ENCODE measurements around the gene SNCB.

DNA sequence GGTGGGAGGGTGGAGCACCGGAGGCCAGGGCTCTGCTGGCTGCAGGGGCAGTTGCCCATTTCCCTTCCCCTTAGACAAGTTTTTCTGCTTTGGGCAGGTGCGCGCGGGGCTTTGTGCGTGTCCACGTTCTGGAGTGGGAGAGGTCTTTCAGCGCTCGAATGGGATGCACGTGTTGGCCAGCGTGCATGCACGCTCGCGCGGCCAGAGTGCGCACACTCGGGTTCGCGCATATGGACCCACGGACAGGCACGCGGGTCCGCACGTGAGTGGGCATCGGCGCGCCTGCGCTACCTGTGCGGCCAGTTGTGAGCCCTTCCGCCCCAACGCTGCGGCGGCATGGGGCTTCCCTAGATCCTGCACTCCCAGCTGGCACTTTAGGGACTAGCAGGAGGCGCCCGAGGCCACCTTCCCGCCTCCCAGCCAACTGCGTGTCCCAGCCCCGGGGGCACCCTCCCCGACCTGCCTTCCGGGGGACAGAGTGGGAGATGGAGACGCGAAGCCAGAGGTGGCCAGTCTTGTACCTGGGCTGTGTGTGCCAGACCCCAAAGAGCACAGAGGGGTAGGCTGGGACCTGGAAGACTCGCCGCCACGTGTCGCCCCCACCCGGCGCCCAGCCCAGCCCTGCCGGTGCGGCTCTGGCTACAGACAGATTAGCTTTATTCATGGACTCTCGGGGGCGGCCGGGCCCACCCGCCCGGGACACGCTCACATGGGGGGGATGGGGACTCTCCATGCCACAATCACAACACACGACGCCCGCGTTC is 10.6 kb downstream of the SNCB start:
- TF ChIP-seq, protein P1, sequence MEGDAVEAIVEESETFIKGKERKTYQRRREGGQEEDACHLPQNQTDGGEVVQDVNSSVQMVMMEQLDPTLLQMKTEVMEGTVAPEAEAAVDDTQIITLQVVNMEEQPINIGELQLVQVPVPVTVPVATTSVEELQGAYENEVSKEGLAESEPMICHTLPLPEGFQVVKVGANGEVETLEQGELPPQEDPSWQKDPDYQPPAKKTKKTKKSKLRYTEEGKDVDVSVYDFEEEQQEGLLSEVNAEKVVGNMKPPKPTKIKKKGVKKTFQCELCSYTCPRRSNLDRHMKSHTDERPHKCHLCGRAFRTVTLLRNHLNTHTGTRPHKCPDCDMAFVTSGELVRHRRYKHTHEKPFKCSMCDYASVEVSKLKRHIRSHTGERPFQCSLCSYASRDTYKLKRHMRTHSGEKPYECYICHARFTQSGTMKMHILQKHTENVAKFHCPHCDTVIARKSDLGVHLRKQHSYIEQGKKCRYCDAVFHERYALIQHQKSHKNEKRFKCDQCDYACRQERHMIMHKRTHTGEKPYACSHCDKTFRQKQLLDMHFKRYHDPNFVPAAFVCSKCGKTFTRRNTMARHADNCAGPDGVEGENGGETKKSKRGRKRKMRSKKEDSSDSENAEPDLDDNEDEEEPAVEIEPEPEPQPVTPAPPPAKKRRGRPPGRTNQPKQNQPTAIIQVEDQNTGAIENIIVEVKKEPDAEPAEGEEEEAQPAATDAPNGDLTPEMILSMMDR (IDR thresholded peaks at IDR 0.05; ENCODE audit: control extremely low read depth in 1 of 3, insufficient read depth in 1 of 3, low read depth in 1 of 3, low read length in 3 of 3) = no peak
- TF ChIP-seq, protein P2, sequence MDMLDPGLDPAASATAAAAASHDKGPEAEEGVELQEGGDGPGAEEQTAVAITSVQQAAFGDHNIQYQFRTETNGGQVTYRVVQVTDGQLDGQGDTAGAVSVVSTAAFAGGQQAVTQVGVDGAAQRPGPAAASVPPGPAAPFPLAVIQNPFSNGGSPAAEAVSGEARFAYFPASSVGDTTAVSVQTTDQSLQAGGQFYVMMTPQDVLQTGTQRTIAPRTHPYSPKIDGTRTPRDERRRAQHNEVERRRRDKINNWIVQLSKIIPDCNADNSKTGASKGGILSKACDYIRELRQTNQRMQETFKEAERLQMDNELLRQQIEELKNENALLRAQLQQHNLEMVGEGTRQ (IDR thresholded peaks at IDR 0.05; ENCODE audit: low read length) = no peak
- TF ChIP-seq HDAC6 (IDR thresholded peaks at IDR 0.05; ENCODE audit: low read depth, low read length) = no peak
